Caco-2 (cell line): ENCODE data around the gene SPG7. TPM values are rescaled to one million over a fixed set of nuclear protein-coding genes. Genes with fewer than 3 reads are reported as not detected.
A peak's percentile ranks its signal among the peaks of the same experiment; 100 is the strongest.

ENCODE experiments used
- BruUV-seq: library from RNA; stranded (reverse); fragments of 400-500 nt; replicated peaks from 2 replicates; lab custom pipeline; 2021; lab: Mats Ljungman, UMichigan
- CTCF ChIA-PET: fragments of 300-600 bp; sonication (Branson Sonifier 250); formaldehyde crosslinking; loops from one replicate; lab custom pipeline; 2022; ENCODE audit warnings: antibody characterized with exemption; lab: Charles Lee
- POLR2A ChIA-PET: fragments of 300-600 bp; sonication (Branson Sonifier 250); formaldehyde crosslinking; loops from one replicate; lab custom pipeline; 2022; ENCODE audit warnings: antibody characterized with exemption; lab: Charles Lee
- DNase-seq, 2 experiments: peaks; one replicate each; pipeline versions ENCODE4 v3.0.0 to v3.0.0-alpha.2; 2020 to 2022
- H3K27me3 ChIP-seq: replicated peaks from 2 replicates; pipeline ENCODE4 v1.6.0; 2011; ENCODE audit warnings: low read length; ENCODE audit not compliant: control insufficient read depth, insufficient read depth
- H3K36me3 ChIP-seq: 2 replicates; pipeline ENCODE4 v1.5.1; 2011; ENCODE audit warnings: low read length; ENCODE audit not compliant: control insufficient read depth, insufficient read depth
- H3K4me1 ChIP-seq: fragments of 250-450 bp; sonication (Bioruptor Pico); 2 replicates; pipeline ENCODE4 v1.5.1; 2020; ENCODE audit warnings: mild to moderate bottlenecking
- H3K4me3 ChIP-seq: 2 replicates; pipeline ENCODE4 v1.5.1; 2011; ENCODE audit warnings: low read depth, mild to moderate bottlenecking, control low read depth, low read length
- H3K9me3 ChIP-seq: fragments of 250-450 bp; sonication (Bioruptor Pico); 2 replicates; pipeline ENCODE4 v1.5.1; 2020; ENCODE audit warnings: mild to moderate bottlenecking, moderate library complexity
- H3K27ac Mint-ChIP-seq: one replicate; pipeline ENCODE4 v1.8.0; 2022; ENCODE audit warnings: mixed read lengths; ENCODE audit not compliant: unreplicated experiment
- H3K27me3 Mint-ChIP-seq: one replicate; pipeline ENCODE4 v1.8.0; 2022; ENCODE audit warnings: mixed read lengths; ENCODE audit not compliant: insufficient read depth, unreplicated experiment
- H3K36me3 Mint-ChIP-seq: one replicate; pipeline ENCODE4 v1.8.0; 2022; ENCODE audit warnings: mild to moderate bottlenecking, mixed read lengths; ENCODE audit not compliant: insufficient read depth, unreplicated experiment
- H3K4me1 Mint-ChIP-seq: one replicate; pipeline ENCODE4 v1.8.0; 2022; ENCODE audit warnings: low read depth, mixed read lengths; ENCODE audit not compliant: unreplicated experiment
- H3K4me3 Mint-ChIP-seq: one replicate; pipeline ENCODE4 v1.8.0; 2022; ENCODE audit warnings: mild to moderate bottlenecking, moderate library complexity, mixed read lengths; ENCODE audit not compliant: unreplicated experiment
- H3K9me3 Mint-ChIP-seq: one replicate; pipeline ENCODE4 v1.8.0; 2022; ENCODE audit warnings: mixed read lengths; ENCODE audit not compliant: unreplicated experiment
- intact Hi-C: fragments of 100-400 bp; cut with micrococcal nuclease; formaldehyde crosslinking; loops from one replicate; pipeline ENCODE4 v1.10.0; 2022; ENCODE audit not compliant: unreplicated experiment
- total RNA-seq: library from RNA; stranded (reverse); gene quantifications from 2 replicates; pipeline ENCODE4 v1.2.3, GENCODE V29; 2022
- TF ChIP-seq, protein P1 (sequence below), 2 experiments: fragments of 200-600 bp in 1 of 2; IDR thresholded peaks; 1 replicate in 1 of 2; 2 replicates in 1 of 2; pipeline versions ENCODE4 v1.5.1 to v1.8.0; 2011 to 2022; ENCODE audit warnings: antibody characterized with exemption in 1 of 2, control low read depth in 1 of 2, inconsistent platforms in 1 of 2, low read depth in 1 of 2, low read length in 1 of 2, mild to moderate bottlenecking in 1 of 2, moderate library complexity in 1 of 2; ENCODE audit not compliant: insufficient read depth in 1 of 2, severe bottlenecking in 1 of 2, unreplicated experiment in 1 of 2

The SPG7 gene
- total RNA-seq, 1 experiment from 2014 or later: 159 TPM

DNA sequence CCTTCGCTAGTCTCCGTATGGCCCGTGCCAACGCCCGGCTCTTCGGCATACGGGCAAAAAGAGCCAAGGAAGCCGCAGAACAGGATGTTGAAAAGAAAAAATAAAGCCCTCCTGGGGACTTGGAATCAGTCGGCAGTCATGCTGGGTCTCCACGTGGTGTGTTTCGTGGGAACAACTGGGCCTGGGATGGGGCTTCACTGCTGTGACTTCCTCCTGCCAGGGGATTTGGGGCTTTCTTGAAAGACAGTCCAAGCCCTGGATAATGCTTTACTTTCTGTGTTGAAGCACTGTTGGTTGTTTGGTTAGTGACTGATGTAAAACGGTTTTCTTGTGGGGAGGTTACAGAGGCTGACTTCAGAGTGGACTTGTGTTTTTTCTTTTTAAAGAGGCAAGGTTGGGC, 54.7 kb downstream of the SPG7 start:
- Histone ChIP-seq H3K4me1 (peaks cover 40% of the 10 kb centered on the region), H3K27me3 (no peaks in the 10 kb centered on the region), H3K4me3 (no peak overlapping the region), H3K36me3 (peaks cover 20% of the 10 kb centered on the region), H3K9me3 (no peaks in the 10 kb centered on the region)
- peaks cover 34% of the 10 kb centered on the region for H3K4me1 Mint-ChIP-seq
- POLR2A ChIA-PET: interaction anchor here (0.6 kb wide), 1 partner anchor 56 kb away, joined by 4 read pairs; no protein-coding TSS in a partner anchor
- peak overlapping the region; percentile 98 for H3K4me3 Mint-ChIP-seq
- intact Hi-C loops: no loop called here
- TF ChIP-seq, protein P1, sequence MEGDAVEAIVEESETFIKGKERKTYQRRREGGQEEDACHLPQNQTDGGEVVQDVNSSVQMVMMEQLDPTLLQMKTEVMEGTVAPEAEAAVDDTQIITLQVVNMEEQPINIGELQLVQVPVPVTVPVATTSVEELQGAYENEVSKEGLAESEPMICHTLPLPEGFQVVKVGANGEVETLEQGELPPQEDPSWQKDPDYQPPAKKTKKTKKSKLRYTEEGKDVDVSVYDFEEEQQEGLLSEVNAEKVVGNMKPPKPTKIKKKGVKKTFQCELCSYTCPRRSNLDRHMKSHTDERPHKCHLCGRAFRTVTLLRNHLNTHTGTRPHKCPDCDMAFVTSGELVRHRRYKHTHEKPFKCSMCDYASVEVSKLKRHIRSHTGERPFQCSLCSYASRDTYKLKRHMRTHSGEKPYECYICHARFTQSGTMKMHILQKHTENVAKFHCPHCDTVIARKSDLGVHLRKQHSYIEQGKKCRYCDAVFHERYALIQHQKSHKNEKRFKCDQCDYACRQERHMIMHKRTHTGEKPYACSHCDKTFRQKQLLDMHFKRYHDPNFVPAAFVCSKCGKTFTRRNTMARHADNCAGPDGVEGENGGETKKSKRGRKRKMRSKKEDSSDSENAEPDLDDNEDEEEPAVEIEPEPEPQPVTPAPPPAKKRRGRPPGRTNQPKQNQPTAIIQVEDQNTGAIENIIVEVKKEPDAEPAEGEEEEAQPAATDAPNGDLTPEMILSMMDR (IDR thresholded peaks at IDR 0.05; ENCODE audit: insufficient read depth in 1 of 2, low read depth in 1 of 2, low read length in 1 of 2, severe bottlenecking in 1 of 2, unreplicated experiment in 1 of 2): no peak
- no peaks in the 10 kb centered on the region for H3K9me3 Mint-ChIP-seq
- peaks cover 92% of the 10 kb centered on the region for H3K36me3 Mint-ChIP-seq
- no TSS peak for BruUV-seq
- CTCF ChIA-PET: no interaction called here
- H3K27me3 Mint-ChIP-seq: no peaks in the 10 kb centered on the region
- DNase-seq: no peak
- H3K27ac Mint-ChIP-seq: no peak overlapping the region

DNA sequence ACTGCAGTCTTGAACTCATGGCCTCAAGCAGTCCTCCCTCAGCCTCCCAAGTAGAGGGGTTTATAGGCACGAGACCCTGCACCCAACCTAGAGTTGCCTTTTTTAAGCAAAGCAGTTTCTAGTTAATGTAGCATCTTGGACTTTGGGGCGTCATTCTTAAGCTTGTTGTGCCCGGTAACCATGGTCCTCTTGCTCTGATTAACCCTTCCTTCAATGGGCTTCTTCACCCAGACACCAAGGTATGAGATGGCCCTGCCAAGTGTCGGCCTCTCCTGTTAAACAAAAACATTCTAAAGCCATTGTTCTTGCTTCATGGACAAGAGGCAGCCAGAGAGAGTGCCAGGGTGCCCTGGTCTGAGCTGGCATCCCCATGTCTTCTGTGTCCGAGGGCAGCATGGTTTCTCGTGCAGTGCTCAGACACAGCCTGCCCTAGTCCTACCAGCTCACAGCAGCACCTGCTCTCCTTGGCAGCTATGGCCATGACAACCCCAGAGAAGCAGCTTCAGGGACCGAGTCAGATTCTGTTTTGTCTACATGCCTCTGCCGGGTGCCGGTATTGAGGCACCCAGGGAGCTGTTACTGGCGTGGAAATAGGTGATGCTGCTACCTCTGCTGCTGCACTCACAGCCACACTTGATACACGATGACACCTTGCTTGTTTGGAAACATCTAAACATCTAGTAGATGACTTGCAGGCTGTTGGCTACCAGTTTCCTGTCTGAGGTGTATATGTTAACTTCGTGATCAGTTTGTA, 55.6 kb downstream of the SPG7 start:
- TF ChIP-seq, protein P1 (IDR thresholded peaks at IDR 0.05; ENCODE audit: insufficient read depth in 1 of 2, low read depth in 1 of 2, low read length in 1 of 2, severe bottlenecking in 1 of 2, unreplicated experiment in 1 of 2): no peak
- H3K4me3 ChIP-seq: no peak overlapping the region
- H3K4me1 ChIP-seq: peaks cover 38% of the 10 kb centered on the region
- ChIA-PET POLR2A (interaction anchor here (0.5 to 0.6 kb wide), 3 partner anchors 37 to 483 kb away, joined by 3 to 6 read pairs (median 4); no protein-coding TSS in a partner anchor), CTCF (no interaction called here)
- Mint-ChIP-seq H3K27ac (peak overlapping the region; percentile 81), H3K4me3 (peak overlapping the region; percentile 48), H3K4me1 (peaks cover 34% of the 10 kb centered on the region), H3K36me3 (peaks cover 97% of the 10 kb centered on the region), H3K27me3 (no peaks in the 10 kb centered on the region), H3K9me3 (no peaks in the 10 kb centered on the region)
- no peaks in the 10 kb centered on the region for H3K27me3 ChIP-seq
- no TSS peak for BruUV-seq
- intact Hi-C loops: no loop called here
- no peaks in the 10 kb centered on the region for H3K9me3 ChIP-seq
- no peak for DNase-seq
- H3K36me3 ChIP-seq: peaks cover 20% of the 10 kb centered on the region

DNA sequence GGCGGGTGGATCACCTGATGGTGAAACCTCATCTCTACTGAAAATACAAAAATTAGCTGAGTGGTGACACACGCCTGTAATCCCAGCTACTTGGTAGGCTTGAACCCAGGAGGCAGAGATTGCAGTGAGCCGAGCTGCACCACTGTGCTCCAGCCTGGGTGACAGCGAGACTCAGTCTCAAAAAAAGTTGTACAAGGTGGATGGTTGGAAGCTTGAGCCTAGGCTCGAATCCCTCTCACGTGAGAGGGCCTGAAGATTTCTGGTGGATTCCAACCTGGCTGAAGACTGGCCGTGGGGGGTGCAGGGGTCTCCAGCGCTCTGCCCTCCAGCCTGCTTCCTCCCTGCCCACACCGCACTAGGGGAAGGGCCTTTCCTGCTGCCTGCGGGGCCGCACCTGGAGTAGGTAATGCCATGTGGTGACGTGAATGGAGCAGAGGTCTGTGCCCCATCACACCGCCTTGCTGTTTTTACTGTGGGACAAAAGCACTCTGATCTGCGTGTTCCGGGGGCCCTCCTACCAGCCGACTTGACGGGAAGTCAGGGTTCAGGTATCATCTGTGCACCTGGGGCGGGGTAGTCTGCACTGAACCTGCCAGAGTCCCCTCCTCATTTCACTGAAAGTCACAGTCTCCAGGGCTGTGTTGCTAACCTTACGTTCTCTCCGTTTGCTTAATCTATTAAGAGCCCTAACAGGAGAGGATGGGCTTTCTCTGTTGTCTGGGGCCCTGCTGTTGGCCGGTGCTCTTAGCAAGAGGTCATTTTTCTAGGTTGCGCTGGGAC, 56.5 kb downstream of the SPG7 start:
- peaks cover 97% of the 10 kb centered on the region for H3K36me3 Mint-ChIP-seq
- Histone ChIP-seq H3K36me3 (peaks cover 20% of the 10 kb centered on the region), H3K27me3 (no peaks in the 10 kb centered on the region), H3K9me3 (no peaks in the 10 kb centered on the region), H3K4me1 (peaks cover 29% of the 10 kb centered on the region), H3K4me3 (no peak overlapping the region)
- intact Hi-C loops: no loop called here
- DNase-seq: no peak
- H3K27ac Mint-ChIP-seq: peak overlapping the region; percentile 81
- no TSS peak for BruUV-seq
- CTCF ChIA-PET: no interaction called here
- peaks cover 29% of the 10 kb centered on the region for H3K4me1 Mint-ChIP-seq
- peak overlapping the region; percentile 48 for H3K4me3 Mint-ChIP-seq
- POLR2A ChIA-PET: interaction anchor here (0.5 to 0.6 kb wide), 2 partner anchors 36 to 342 kb away, joined by 3 to 6 read pairs; no protein-coding TSS in a partner anchor
- TF ChIP-seq, protein P1 (IDR thresholded peaks at IDR 0.05; ENCODE audit: insufficient read depth in 1 of 2, low read depth in 1 of 2, low read length in 1 of 2, severe bottlenecking in 1 of 2, unreplicated experiment in 1 of 2): no peak
- H3K9me3 Mint-ChIP-seq: no peaks in the 10 kb centered on the region
- H3K27me3 Mint-ChIP-seq: no peaks in the 10 kb centered on the region
